GM19438 (cell line): Measurements from ENCODE around the gene TVP23B.
"Not testable (repeated sequence)": the region's sequence is repeated elsewhere in the genome, so short reads cannot be mapped to it uniquely, and the experiment has no call there.

Experiments used
- ATAC-seq: cut with Tn5 transposase; IDR thresholded peaks from one replicate; pipeline ENCODE4 v1.9.1; 2021; ENCODE audit warnings: low read depth; ENCODE audit not compliant: unreplicated experiment

The TVP23B gene

DNA sequence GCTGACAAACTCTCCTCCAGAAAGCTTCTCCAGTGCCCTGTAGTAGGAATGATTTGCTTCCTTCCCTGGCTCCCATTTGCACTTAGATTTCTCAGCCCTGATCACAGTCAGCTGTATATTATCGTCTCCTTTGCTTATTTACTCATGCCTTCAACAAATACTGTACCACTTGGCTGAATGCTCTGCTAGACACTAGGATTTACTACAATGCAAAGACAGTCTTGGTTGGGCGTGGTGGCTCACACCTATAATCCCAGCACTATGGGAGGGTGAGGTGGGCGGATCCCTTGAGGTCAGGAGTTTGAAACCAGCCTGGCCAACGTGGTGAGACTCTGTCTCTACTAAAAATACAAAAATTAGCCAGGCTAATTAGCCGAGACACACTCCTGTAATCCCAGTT, 5.9 kb downstream of the TVP23B start:
- not testable (repeated sequence) for ATAC-seq

DNA sequence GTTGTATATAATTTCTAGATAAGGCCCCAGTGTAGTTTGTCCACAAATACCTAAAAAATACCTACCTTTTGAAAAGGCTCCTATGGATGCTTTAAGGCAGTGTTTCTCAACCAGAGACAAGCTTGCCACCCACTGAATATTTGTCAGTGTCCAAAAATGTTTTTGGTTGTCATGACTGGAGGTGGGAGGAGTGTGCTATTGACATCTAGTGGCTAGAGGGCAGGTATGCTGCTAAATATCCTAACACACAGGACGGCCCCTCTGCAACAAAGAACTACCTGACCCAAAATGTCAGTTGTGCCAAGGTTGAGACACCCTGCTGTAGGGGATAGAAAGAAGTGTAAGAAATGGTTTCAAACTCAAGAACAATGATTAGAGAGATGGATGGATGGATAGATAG, 10.4 kb downstream of the TVP23B start:
- not testable (repeated sequence) for ATAC-seq

DNA sequence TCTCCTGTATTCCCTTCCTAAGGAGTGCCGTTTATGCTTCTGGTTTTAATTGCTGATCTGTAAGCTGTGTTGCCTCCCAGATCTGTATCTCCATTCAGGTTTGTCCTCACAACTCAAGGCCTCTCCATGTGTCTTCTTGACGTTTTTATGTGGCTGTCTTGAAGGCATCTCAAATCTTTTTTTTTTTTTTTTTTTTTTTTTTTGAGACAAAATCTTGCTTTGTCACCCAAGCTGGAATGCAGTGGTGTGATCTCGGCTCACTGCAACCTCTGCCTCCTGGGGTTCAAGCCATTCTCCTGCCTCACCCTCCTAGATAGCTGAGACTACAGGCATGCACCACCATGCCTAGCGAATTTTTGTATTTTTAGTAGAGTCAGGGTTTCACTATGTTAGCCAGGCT, 13.9 kb downstream of the TVP23B start:
- not testable (repeated sequence) for ATAC-seq

DNA sequence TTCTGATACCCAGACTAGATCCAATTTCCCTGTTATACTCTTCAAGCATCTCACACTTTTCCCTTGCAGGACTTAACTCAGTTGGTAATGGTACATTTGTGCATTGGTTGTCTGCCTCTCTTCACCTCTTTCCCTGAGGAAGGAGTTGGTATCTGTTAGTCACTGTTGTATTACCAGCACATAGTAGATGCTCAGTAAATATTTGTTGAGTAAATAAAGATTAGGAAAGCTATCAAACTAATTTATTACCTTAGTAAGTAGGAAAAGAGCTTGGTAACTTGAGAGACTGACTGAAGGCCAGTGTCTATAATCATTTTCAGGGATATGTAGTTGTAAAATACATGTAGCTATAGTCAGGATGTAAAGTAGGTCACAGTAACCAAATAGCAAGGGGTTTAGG, 15.9 kb downstream of the TVP23B start:
- not testable (repeated sequence) for ATAC-seq

DNA sequence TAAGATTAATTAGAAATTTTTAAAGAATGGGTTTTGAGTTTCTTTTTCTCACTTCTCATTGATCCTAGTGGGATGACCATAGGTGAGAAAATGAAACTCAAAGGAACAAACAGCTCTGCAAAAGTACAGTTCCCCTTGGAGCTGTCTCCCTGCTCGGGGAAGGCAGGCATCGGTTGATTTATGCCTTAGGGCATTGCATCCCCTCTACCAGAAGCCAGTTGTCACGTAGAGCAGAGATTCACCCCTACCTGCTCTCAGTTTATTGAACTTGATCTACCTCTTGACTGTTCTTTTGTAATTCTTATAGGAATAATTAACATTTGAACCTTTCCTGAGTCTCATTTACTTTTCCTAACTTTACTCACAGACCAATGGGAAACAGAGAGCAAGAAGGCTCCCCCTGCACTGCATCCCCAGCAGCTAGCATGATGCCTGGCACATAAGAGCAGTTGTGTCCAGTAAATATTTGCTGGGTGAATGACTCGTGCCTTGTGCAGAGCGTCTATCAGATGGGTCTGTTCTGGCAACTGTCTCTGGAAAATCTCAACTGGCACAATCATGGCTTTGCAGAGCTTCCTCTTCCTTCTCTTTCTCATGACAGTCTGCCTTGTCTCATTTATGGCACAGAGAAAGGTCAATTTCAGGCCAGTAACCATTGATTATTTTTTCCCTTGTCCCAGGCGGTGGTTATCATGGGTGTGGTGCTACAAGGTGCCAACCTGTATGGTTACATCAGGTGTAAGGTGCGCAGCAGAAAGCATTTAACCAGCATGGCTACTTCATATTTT, 22.7 kb downstream of the TVP23B start:
- not testable (repeated sequence) for ATAC-seq

DNA sequence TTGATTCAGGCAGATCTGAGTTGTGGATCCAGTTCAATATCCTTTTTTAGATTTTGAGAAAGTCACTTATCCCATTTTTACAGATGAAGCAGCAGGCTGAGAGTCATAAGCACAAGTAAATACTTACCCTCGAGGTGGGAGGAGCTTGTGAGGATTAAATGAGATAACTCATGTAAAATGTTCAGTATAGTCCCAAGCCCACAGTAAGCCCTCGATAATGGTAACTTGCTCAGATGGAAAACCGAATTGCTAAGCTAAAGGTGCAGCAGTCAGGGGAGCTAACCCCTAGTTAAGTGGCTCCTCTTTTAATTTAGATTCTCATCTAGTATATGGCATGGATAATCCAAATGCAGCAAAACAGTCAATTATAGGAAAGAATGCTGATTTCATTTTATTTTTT, 34.9 kb downstream of the TVP23B start:
- ATAC-seq, result not testable (repeated sequence)

DNA sequence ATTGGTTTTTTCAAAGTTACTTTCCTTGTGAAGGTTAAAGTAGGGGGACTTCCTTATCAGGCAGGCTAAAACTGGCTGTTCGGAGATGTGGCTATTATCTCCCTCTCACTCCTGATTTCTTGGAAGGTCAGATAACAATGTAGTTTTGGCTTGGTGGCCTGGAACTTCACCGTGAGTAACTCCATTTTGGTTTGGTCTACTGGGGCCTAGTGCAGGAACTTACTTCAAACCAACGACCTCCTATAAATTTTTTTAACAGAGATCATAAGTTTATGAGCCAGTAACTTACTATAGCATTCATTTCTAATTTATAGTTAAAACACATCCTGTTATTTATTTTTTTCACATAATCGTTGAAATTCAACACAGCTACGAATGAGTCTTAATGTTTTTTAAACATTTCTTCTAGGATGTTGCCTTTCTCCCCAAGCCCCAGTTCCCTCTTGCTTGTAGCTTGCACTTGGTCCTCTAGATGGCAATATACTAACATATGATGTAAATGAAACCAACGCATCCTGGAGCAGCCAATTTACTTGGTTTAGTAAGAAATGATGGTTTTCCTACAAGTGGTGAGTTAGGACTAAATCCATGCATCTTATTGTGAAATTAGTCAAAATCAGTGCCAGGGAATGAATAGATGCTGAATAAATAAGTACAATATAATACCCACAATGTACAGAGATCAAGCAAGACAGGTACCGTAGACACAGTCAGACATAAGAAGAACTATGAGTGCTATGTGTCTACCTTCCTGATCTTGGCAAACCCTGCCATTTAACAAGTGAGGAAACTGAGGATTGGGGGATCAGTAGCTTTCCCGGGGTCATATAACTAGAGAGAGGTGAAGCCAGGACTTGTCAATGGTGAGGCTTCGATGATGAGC, 35.7 kb downstream of the TVP23B start:
- ATAC-seq, result not testable (repeated sequence)

DNA sequence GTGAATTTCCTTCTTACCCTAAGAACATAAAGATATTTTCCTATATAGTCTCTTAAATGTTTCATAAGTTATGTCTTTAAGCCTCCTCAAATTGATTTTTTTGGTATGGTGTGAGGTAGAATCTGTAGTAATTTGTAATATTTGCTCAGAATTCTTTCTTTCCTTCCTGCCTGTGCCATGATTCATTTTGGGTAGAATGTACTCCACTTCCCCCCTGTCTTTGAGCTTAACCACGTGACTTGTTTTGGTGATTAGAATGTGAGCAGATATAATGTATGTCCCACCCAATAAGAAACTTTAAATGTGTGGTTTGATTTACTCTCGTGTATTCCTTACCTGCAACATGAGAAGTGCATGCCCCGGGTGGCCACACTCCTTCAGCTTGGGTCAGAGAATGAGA, 40.4 kb downstream of the TVP23B start:
- not testable (repeated sequence) for ATAC-seq

DNA sequence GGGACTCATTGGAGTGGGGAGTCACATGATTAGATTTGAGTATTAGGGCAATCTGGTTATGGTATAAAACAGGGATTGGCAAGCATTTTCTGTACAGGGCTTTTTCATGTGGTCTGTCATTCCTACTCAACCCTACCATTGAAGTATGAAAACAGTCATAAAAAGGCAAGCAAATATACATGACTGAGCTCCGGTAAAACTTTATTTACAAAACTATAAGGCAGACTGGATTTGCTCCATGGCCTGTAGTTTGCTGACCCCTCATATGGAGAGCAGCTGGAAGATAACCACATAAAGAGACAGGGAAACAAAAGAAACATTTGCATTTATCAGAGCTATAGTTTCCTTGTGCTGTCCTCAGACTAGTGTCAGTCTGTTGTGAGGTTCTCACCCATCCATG, 46.6 kb downstream of the TVP23B start:
- ATAC-seq, result not testable (repeated sequence)

DNA sequence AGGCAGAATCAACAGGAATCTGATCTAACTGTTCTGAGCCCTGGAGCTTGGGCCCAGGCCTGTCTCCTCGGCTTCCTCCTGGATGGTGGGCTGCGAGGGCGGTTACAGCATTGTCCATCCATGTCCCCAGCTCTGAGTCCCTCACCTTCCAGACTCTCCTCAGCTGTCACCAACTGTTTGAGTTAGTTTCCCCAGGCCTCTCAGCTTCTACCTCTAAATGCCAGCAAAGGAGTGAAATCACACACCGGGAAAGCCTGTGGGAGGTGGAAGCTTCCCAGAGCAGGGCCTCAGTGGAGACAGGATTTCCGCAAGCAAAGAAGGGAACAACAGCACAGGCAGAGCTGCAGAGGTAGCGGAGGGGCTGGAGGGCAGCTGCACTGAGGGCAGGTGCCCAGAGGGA, 67.5 kb downstream of the TVP23B start:
- no peak for ATAC-seq

DNA sequence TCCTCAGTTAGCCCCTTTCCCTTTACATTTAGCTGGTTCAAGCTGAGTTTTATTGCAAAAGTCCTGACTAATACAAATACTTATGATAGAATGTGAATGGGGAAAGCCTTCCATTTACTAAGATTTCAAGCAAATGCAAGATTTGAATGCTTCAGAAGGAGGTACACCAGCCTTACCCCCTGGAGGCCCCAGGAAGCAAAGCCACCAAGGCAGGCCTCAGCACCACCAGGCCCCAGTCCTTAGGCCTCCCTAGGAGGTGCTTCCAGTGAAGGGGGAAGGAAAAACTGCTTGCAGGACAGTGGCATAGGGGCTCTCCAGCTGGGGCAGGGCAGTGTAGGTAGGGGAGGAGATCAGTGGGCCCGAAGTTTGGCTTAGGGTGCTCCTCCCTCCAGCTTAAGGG, 69.7 kb downstream of the TVP23B start:
- no peak for ATAC-seq

DNA sequence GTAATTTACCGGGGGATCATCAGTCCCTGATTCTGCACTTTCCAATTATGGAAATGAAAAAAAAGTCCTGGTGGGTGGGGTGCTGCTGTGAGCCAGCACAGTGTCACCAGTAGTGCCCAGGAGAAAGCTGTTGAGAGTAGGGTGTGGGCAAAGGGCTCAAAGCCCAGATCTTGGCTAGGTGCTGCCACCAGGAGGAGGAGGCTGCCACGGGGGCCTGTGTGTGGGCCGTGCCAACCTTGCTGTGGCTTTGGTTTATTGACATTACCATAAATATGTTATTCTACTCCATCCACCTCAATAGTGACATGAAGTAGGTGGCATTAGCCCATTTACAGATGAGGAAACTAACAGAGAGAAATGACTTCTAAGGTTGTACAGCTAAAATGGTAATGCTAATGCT, 70.2 kb downstream of the TVP23B start:
- ATAC-seq, result no peak

DNA sequence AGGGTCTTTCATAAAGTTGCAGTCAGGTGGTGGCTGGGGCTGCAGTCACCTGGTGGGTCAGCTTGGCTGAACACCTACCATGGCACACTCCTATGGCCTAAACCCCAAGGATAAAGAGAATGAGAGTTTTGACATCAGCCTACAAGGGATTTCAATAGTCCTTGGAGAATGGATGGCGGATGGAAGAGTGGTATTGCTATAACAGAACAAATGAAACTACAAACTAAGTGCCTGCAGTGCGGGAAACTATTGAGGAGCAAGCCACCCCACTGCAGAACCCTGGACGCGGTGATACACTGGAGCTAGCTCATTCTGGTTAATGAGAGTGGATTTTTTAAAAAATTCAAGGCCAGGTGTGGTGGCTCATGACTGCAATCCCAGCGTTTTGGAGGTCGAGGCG, 74.0 kb downstream of the TVP23B start:
- ATAC-seq, result no peak

DNA sequence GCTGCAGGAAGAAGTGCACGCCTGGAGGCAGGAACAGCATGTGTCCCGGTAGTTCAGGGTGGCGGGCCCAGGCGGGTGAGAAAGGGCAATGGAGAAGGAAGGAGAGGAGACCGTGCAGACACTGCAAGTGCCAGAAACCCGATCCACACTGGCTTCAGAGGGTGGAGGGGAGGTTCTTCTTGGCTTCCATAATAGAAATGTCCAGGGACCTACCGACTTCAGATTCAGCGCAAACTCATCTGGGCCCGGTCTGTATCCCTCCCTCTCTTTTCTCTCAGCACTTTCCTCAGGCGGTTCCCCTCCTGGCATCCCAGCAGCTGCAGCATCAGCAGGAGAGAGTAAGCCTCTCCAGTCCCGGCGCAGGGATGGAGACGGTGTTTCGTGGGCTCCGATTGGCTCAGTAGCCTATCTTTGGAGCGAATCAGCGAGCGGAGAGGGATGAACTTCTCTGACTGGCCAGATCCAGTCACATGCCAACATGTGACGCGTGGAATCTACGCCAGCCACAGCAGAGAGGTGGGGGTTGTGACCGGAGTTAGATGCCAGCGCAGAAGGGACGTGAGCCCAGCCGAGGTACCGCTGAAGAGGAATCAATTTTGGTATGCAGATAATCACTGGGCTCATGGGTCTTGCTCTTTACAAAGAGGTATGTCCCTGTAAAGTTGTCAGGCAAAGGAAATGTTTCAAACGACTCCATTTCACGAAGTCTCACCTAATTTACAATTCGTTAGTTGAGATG, 75.0 kb downstream of the TVP23B start:
- peak; percentile 69 for ATAC-seq
